ENCODE measurements around the gene DST. TPM values are rescaled to one million over a fixed set of nuclear protein-coding genes. Genes with fewer than 3 reads are reported as not detected.

Gene DST
- total RNA-seq, 1 experiment from 2014 or later, result 132 TPM

- TF ChIP-seq ZNF532 (CRISPR knock-in tag; IDR thresholded peaks at IDR 0.05; ENCODE audit: borderline replicate concordance) (no peak), MXD4 (CRISPR knock-in tag; IDR thresholded peaks at IDR 0.05; ENCODE audit: borderline replicate concordance) (no peak), FOXP4 (CRISPR knock-in tag; IDR thresholded peaks at IDR 0.05) (no peak), ETV6 (CRISPR knock-in tag; IDR thresholded peaks at IDR 0.05) (no peak), ATF2 (CRISPR knock-in tag; IDR thresholded peaks at IDR 0.05; ENCODE audit: borderline replicate concordance, low read depth) (no peak)
These were observed 4.6 kb upstream of the DST start (continued) for GRCh38 chr6:56647172-56647762.

GRCh38 chr6:56644366-56644765 is 1.7 kb upstream of the DST start:
- peaks cover 42% of the 10 kb centered on the region for H3K36me3 Mint-ChIP-seq
- ATAC-seq (no peak), DNase-seq (ENCODE audit: low spot score) (no peak)
- ChIA-PET CTCF (no interaction called here), POLR2A (no interaction called here)
- peaks cover 2% of the 10 kb centered on the region for H3K4me1 Mint-ChIP-seq
- H3K9me3 Mint-ChIP-seq, result no peaks in the 10 kb centered on the region
- TF ChIP-seq ZNF396 (CRISPR knock-in tag; IDR thresholded peaks at IDR 0.05; ENCODE audit: borderline replicate concordance) (no peak), ZNF317 (CRISPR knock-in tag; IDR thresholded peaks at IDR 0.05; ENCODE audit: borderline replicate concordance, low read depth) (no peak), AR (CRISPR knock-in tag; IDR thresholded peaks at IDR 0.05) (no peak), IRF1 (CRISPR knock-in tag; IDR thresholded peaks at IDR 0.05) (no peak), ZNF138 (CRISPR knock-in tag; conservative IDR thresholded peaks at IDR 0.05) (no peak), MLX (CRISPR knock-in tag; IDR thresholded peaks at IDR 0.05) (no peak), ZMAT4 (CRISPR knock-in tag; IDR thresholded peaks at IDR 0.05) (no peak), CREB1 (CRISPR knock-in tag; IDR thresholded peaks at IDR 0.05) (no peak)
- TF ChIP-seq, protein P1, sequence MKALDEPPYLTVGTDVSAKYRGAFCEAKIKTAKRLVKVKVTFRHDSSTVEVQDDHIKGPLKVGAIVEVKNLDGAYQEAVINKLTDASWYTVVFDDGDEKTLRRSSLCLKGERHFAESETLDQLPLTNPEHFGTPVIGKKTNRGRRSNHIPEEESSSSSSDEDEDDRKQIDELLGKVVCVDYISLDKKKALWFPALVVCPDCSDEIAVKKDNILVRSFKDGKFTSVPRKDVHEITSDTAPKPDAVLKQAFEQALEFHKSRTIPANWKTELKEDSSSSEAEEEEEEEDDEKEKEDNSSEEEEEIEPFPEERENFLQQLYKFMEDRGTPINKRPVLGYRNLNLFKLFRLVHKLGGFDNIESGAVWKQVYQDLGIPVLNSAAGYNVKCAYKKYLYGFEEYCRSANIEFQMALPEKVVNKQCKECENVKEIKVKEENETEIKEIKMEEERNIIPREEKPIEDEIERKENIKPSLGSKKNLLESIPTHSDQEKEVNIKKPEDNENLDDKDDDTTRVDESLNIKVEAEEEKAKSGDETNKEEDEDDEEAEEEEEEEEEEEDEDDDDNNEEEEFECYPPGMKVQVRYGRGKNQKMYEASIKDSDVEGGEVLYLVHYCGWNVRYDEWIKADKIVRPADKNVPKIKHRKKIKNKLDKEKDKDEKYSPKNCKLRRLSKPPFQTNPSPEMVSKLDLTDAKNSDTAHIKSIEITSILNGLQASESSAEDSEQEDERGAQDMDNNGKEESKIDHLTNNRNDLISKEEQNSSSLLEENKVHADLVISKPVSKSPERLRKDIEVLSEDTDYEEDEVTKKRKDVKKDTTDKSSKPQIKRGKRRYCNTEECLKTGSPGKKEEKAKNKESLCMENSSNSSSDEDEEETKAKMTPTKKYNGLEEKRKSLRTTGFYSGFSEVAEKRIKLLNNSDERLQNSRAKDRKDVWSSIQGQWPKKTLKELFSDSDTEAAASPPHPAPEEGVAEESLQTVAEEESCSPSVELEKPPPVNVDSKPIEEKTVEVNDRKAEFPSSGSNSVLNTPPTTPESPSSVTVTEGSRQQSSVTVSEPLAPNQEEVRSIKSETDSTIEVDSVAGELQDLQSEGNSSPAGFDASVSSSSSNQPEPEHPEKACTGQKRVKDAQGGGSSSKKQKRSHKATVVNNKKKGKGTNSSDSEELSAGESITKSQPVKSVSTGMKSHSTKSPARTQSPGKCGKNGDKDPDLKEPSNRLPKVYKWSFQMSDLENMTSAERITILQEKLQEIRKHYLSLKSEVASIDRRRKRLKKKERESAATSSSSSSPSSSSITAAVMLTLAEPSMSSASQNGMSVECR (CRISPR knock-in tag; IDR thresholded peaks at IDR 0.05; ENCODE audit: borderline replicate concordance), result no peak
- H3K4me3 Mint-ChIP-seq, result no peak overlapping the region
- peak overlapping the region; percentile 52 for H3K27ac Mint-ChIP-seq
- no peaks in the 10 kb centered on the region for H3K27me3 Mint-ChIP-seq (ENCODE audit: low read depth)

Data from WTC11 (cell line).